K562 (cell line): ENCODE results near the gene OR2AT4. TPM values are rescaled to one million over a fixed set of nuclear protein-coding genes. Genes with fewer than 3 reads are reported as not detected.

Experiments used
- ATF1 ChIP-seq, 2 experiments: fragments of 450-650 bp in 1 of 2; IDR thresholded peaks; 2 replicates each; pipeline ENCODE4 v1.6.1; 2016; ENCODE audit warnings: missing compliant biosample characterization in 1 of 2, missing genetic modification characterization in 1 of 2
- BDP1 ChIP-seq: IDR thresholded peaks from 3 replicates; pipeline ENCODE4 v1.6.1; 2011; ENCODE audit not compliant: insufficient read length, insufficient read depth
- ETV6 ChIP-seq, 3 experiments: fragments of 150-350 bp in 1 of 3; sonication (generic) in 1 of 3; formaldehyde crosslinking in 1 of 3; IDR thresholded peaks; 2 replicates each; pipeline versions ENCODE4 v1.6.1 to v1.8.0; 2014 to 2022; ENCODE audit warnings: borderline replicate concordance in 2 of 3, low read depth in 2 of 3, antibody characterized with exemption in 1 of 3, low read length in 1 of 3, mild to moderate bottlenecking in 1 of 3, missing genetic modification reagents in 1 of 3
- HNRNPL ChIP-seq: fragments of 200-400 bp; formaldehyde crosslinking; IDR thresholded peaks from 2 replicates; pipeline ENCODE4 v1.6.1; 2017; ENCODE audit warnings: low read depth, mild to moderate bottlenecking, low read length
- ILK ChIP-seq: fragments of 450-650 bp; IDR thresholded peaks from 2 replicates; pipeline ENCODE4 v1.6.1; 2016; ENCODE audit warnings: missing genetic modification characterization, low read depth, mild to moderate bottlenecking, missing compliant biosample characterization, moderate library complexity, borderline replicate concordance
- PHB ChIP-seq: fragments of 250-450 bp; sonication (Bioruptor Pico); IDR thresholded peaks from 2 replicates; pipeline ENCODE4 v1.5.0; 2021
- PRPF4 ChIP-seq: fragments of 200-400 bp; formaldehyde crosslinking; IDR thresholded peaks from one replicate; pipeline ENCODE4 v1.6.1; 2017; ENCODE audit warnings: low read length, low read depth, mild to moderate bottlenecking; ENCODE audit not compliant: insufficient read depth, poor library complexity, severe bottlenecking
- SMARCA4 ChIP-seq: fragments of 450-650 bp; IDR thresholded peaks from 2 replicates; pipeline ENCODE4 v1.6.1; 2016
- SP1 ChIP-seq: sonication (generic); formaldehyde crosslinking; IDR thresholded peaks from 2 replicates; pipeline ENCODE4 v1.8.1; 2022; ENCODE audit warnings: mild to moderate bottlenecking, missing genetic modification reagents
- ZFP30 ChIP-seq: fragments of 250-450 bp; sonication (Bioruptor Pico); IDR thresholded peaks from 2 replicates; pipeline ENCODE4 v1.8.0; 2022; ENCODE audit warnings: moderate library complexity, mild to moderate bottlenecking, inconsistent platforms, borderline replicate concordance
- ZNF165 ChIP-seq: fragments of 250-450 bp; sonication (Bioruptor Pico); IDR thresholded peaks from 2 replicates; pipeline ENCODE4 v1.4.0; 2020; ENCODE audit warnings: borderline replicate concordance
- polyA plus RNA-seq, 8 experiments: library from polyadenylated mRNA; depleted of rRNA in 4 of 8; stranded (reverse) in 5 of 8; unstranded in 3 of 8; fragments of >200 nt; fragmentation: Nextera tagmentation in 2 of 8; fragmentation: Illumina TruSeq in 1 of 8; extraction: Ambion mirVana in 2 of 8; extraction: Trizol in 1 of 8; gene quantifications; 2 replicates each; pipeline versions ENCODE4 v1.2.1 to v1.2.3, GENCODE V29; 2011 to 2014; ENCODE audit warnings: inconsistent platforms in 1 of 8, missing spikeins in 1 of 8
- total RNA-seq, 7 experiments: library from RNA; depleted of rRNA in 6 of 7; stranded (reverse); fragments of >200 nt in 6 of 7; fragmentation: Illumina TruSeq in 2 of 7; extraction: Trizol in 2 of 7; gene quantifications; 2 replicates each; pipeline versions ENCODE4 v1.2.1 to v1.2.3, GENCODE V29; 2011 to 2021; ENCODE audit warnings: low replicate concordance in 1 of 7
- TF ChIP-seq, protein P1 (sequence below), 2 experiments: IDR thresholded peaks; 2 replicates each; pipeline ENCODE4 v1.6.1; 2011; ENCODE audit warnings: borderline replicate concordance in 1 of 2, control low read depth in 1 of 2, low read depth in 1 of 2, low read length in 1 of 2, mild to moderate bottlenecking in 1 of 2, mixed read lengths in 1 of 2, moderate library complexity in 1 of 2; ENCODE audit not compliant: insufficient read depth in 1 of 2, insufficient read length in 1 of 2, poor library complexity in 1 of 2, severe bottlenecking in 1 of 2; ENCODE audit errors: extremely low read depth in 1 of 2
- TF ChIP-seq, protein P2 (sequence below): sonication (generic); formaldehyde crosslinking; IDR thresholded peaks from 2 replicates; pipeline ENCODE4 v1.8.0; 2022; ENCODE audit warnings: mild to moderate bottlenecking, missing genetic modification reagents
- TF ChIP-seq, protein P3 (sequence below): sonication (generic); formaldehyde crosslinking; IDR thresholded peaks from 2 replicates; pipeline ENCODE4 v1.8.0; 2022; ENCODE audit warnings: missing genetic modification reagents, mild to moderate bottlenecking, borderline replicate concordance
- TF ChIP-seq, protein P4 (sequence below), 3 experiments: IDR thresholded peaks in 2 of 3; conservative IDR thresholded peaks in 1 of 3; 2 replicates each; pipeline ENCODE4 v1.5.1; 2011 to 2012; ENCODE audit warnings: low read length in 3 of 3, mild to moderate bottlenecking in 3 of 3, control low read depth in 2 of 3, improper control_type of control experiment in 1 of 3, inconsistent platforms in 1 of 3, low read depth in 1 of 3, mixed read lengths in 1 of 3, moderate library complexity in 1 of 3; ENCODE audit not compliant: insufficient read depth in 2 of 3

OR2AT4 gene
- total and polyA plus RNA-seq, 9 of the 15 experiments (the other 6 are each of a cell fraction or from before 2014, with no cell fraction given), result 0.86 to 3.1 (median 2.0) TPM

DNA sequence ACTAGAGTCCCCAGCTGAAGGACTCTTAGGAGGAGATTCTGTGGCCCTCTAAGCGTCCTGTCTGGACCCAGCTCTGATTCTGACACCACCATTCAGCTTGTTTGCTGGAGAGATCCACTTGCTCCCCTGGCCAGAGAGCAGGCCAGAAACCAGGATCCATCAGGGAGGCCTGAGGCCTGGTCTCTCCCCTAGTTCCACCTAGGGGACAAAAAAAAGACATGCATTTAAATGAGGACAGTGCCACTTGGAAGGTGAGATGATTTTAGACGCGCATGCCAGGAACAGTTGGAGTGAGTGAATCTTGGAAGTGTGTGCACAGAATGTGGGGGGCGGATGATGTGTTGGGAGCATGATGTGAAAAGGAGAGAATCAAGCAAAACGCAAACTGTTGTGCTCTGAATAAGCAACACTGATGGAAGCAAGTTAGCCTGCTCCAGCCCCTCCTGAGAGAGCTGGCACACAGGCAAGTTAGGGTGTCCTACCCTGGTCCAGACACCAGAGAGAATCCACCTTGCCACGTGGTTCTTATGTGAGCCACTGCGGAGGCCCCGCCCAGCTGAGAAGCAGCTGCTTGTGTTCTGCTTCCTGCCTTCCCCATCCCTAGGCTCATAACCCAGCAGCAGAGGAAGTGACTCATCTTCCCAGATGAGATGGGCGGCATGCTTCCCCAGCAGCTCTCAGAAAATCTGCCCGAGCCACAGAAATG is 46.2 kb upstream of the OR2AT4 start (continued):
- TF ChIP-seq PRPF4, result no peak
- TF ChIP-seq, protein P1, sequence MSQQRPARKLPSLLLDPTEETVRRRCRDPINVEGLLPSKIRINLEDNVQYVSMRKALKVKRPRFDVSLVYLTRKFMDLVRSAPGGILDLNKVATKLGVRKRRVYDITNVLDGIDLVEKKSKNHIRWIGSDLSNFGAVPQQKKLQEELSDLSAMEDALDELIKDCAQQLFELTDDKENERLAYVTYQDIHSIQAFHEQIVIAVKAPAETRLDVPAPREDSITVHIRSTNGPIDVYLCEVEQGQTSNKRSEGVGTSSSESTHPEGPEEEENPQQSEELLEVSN (IDR thresholded peaks at IDR 0.05; ENCODE audit: borderline replicate concordance in 1 of 2, extremely low read depth in 1 of 2, insufficient read depth in 1 of 2, insufficient read length in 1 of 2, low read depth in 1 of 2, low read length in 1 of 2, poor library complexity in 1 of 2, severe bottlenecking in 1 of 2), result peak; percentile 17 to 76
- no peak for TF ChIP-seq PHB (CRISPR knock-in tag)
- TF ChIP-seq ZNF165 (CRISPR knock-in tag), result no peak
- TF ChIP-seq SP1, result peak; percentile 50; the same call in 1 of the 2 replicates
- TF ChIP-seq ILK (tag), result no peak
- TF ChIP-seq, protein P2, sequence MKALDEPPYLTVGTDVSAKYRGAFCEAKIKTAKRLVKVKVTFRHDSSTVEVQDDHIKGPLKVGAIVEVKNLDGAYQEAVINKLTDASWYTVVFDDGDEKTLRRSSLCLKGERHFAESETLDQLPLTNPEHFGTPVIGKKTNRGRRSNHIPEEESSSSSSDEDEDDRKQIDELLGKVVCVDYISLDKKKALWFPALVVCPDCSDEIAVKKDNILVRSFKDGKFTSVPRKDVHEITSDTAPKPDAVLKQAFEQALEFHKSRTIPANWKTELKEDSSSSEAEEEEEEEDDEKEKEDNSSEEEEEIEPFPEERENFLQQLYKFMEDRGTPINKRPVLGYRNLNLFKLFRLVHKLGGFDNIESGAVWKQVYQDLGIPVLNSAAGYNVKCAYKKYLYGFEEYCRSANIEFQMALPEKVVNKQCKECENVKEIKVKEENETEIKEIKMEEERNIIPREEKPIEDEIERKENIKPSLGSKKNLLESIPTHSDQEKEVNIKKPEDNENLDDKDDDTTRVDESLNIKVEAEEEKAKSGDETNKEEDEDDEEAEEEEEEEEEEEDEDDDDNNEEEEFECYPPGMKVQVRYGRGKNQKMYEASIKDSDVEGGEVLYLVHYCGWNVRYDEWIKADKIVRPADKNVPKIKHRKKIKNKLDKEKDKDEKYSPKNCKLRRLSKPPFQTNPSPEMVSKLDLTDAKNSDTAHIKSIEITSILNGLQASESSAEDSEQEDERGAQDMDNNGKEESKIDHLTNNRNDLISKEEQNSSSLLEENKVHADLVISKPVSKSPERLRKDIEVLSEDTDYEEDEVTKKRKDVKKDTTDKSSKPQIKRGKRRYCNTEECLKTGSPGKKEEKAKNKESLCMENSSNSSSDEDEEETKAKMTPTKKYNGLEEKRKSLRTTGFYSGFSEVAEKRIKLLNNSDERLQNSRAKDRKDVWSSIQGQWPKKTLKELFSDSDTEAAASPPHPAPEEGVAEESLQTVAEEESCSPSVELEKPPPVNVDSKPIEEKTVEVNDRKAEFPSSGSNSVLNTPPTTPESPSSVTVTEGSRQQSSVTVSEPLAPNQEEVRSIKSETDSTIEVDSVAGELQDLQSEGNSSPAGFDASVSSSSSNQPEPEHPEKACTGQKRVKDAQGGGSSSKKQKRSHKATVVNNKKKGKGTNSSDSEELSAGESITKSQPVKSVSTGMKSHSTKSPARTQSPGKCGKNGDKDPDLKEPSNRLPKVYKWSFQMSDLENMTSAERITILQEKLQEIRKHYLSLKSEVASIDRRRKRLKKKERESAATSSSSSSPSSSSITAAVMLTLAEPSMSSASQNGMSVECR (CRISPR knock-in tag), result no peak
- TF ChIP-seq, protein P3, sequence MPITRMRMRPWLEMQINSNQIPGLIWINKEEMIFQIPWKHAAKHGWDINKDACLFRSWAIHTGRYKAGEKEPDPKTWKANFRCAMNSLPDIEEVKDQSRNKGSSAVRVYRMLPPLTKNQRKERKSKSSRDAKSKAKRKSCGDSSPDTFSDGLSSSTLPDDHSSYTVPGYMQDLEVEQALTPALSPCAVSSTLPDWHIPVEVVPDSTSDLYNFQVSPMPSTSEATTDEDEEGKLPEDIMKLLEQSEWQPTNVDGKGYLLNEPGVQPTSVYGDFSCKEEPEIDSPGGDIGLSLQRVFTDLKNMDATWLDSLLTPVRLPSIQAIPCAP (CRISPR knock-in tag), result no peak
- TF ChIP-seq ATF1 (CRISPR knock-in tag; IDR thresholded peaks at IDR 0.05), result no peak
- TF ChIP-seq ATF1 (tag; IDR thresholded peaks at IDR 0.05), result peak; percentile 37; the same call in 1 of the 2 replicates
- no peak for TF ChIP-seq BDP1
- peak in 1 of 2 experiments; percentile 64; a peak in 2 of 4 replicates for TF ChIP-seq ETV6 (IDR thresholded peaks at IDR 0.05; ENCODE audit: borderline replicate concordance in 1 of 2, low read depth in 2 of 2, low read length in 1 of 2)
- TF ChIP-seq ETV6 (CRISPR knock-in tag; IDR thresholded peaks at IDR 0.05; ENCODE audit: borderline replicate concordance), result no peak
- no peak for TF ChIP-seq HNRNPL
- TF ChIP-seq, protein P4, sequence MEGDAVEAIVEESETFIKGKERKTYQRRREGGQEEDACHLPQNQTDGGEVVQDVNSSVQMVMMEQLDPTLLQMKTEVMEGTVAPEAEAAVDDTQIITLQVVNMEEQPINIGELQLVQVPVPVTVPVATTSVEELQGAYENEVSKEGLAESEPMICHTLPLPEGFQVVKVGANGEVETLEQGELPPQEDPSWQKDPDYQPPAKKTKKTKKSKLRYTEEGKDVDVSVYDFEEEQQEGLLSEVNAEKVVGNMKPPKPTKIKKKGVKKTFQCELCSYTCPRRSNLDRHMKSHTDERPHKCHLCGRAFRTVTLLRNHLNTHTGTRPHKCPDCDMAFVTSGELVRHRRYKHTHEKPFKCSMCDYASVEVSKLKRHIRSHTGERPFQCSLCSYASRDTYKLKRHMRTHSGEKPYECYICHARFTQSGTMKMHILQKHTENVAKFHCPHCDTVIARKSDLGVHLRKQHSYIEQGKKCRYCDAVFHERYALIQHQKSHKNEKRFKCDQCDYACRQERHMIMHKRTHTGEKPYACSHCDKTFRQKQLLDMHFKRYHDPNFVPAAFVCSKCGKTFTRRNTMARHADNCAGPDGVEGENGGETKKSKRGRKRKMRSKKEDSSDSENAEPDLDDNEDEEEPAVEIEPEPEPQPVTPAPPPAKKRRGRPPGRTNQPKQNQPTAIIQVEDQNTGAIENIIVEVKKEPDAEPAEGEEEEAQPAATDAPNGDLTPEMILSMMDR (IDR thresholded peaks at IDR 0.05 in 2 of 3, conservative IDR thresholded peaks at IDR 0.05 in 1 of 3; ENCODE audit: insufficient read depth in 2 of 3, low read depth in 1 of 3, low read length in 3 of 3), result 0 out of 6 replicates have a peak, but pooled peaks of 1 of the 3 experiments have one; percentile 2
- peak; percentile 75 for TF ChIP-seq SMARCA4
- TF ChIP-seq ZFP30, result no peak
